ENCODE data around the gene APBA2.

- TF ChIP-seq CTCF (conservative IDR thresholded peaks at IDR 0.05; ENCODE audit: low read depth, low read length) (no peak), EZH2 (IDR thresholded peaks at IDR 0.05; ENCODE audit: borderline replicate concordance, low read depth, low read length, poor library complexity, severe bottlenecking) (no peak)
These were observed 34.2 kb downstream of the APBA2 start for GRCh38 chr15:28919679-28920655.
